ENCODE measurements around the gene MGLL. TPM values are rescaled to one million over a fixed set of nuclear protein-coding genes. Genes with fewer than 3 reads are reported as not detected.

Gene MGLL
- total and polyA plus RNA-seq, 5 experiments from 2014 or later, result 0.34 to 0.77 (median 0.62) TPM; not detected in 2

DNA sequence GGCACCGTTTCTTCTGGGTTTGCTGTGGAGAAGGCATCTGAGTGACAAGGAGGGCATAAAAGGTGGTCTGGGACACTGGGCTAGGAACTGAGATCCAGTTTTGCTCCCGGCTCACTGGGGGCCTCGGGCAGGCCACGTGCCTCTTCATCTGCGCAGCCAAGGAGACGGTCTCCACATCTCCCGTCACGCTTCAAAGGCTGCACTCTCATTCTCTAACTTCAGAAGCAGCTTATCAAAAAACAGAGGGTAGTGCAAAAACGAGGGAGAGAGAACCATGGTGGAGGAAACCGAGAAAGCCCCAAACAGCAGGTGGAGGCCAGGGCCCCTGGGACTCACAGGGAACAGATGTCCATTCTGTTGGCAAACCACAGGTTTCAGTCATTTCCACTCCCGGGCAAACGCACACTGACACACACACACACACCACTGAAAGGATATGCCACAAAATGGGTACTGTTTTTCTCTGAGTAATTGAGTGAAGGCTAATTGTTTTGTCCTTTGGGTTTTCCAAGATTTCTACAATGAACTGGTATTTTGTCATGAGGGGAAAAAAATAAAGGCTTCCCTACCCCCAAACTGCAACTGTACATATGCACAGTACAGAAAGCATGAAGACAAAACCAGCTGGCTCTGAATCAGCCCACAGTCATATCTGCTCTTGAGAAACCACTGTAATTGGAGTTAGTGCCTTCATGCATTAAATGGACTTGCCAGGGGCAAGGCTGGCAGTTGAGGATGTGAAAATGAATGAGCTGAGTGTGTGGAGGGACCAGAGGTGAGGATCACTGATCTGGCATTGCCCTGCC, 71.9 kb downstream of the MGLL start:
- H3K9me3 Mint-ChIP-seq, result no peaks in the 10 kb centered on the region
- no peak overlapping the region for H3K27ac Mint-ChIP-seq
- no peaks in the 10 kb centered on the region for H3K36me3 Mint-ChIP-seq
- DNase-seq (no peak), ATAC-seq (no peak)
- no peak overlapping the region for H3K4me3 Mint-ChIP-seq
- POLR2A ChIA-PET, result no interaction called here
- H3K4me1 Mint-ChIP-seq, result peaks cover 12 to 40% (median 17%) of the 10 kb centered on the region in 4 donors
- H3K27me3 Mint-ChIP-seq, result peaks cover 0 to 5% (median 0%) of the 10 kb centered on the region in 5 donors

DNA sequence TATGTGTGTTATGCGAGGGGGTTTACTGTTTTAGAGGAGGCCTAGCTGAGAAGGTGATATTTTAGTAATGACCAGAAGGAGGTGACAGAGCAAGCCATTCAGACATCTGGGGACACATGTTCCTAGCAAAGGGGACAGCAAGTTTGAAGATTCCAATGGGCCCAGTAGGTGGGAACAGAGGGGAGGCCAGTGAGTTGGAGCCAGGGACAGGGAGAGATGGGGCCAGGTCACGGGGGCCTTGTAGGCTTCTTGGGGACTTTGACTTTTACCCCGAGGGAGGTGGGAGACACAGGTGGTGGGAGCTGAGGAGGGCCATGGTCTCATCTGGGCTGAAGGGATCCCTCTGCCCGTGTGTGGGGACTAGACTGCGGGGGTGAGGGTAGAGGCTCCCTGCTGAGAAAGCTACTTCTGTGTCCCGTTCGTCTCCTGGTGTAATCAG, 72.5 kb downstream of the MGLL start:
- Mint-ChIP-seq H3K4me1 (peaks cover 7 to 35% (median 11%) of the 10 kb centered on the region in 4 donors), H3K36me3 (no peaks in the 10 kb centered on the region), H3K9me3 (no peaks in the 10 kb centered on the region), H3K27me3 (peaks cover 0 to 5% (median 0%) of the 10 kb centered on the region in 5 donors), H3K27ac (peak overlapping the region in 1 of 10 donors; percentile 27), H3K4me3 (no peak overlapping the region)
- POLR2A ChIA-PET, result no interaction called here
- ATAC-seq (no peak), DNase-seq (no peak)

DNA sequence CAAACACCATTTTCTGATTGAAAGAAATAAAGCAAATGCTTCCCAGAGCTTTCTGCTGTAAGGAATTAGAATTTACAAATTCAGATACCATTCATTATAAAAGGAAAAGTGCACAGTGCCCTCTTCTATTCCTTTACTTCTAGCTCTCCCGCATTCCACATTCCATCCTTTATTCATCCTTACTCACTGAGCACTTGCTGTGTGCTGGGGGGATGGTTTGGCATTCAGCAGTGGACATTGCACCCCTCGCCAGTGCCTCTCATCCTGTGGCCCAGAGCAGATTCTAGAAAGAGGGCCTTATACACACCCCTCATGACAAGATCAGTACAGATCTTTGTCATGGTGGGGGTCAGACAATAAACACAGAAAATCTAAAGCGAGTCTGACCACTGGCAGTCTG, 73.0 kb downstream of the MGLL start:
- Mint-ChIP-seq H3K27ac (peak overlapping the region in 1 of 10 donors; percentile 27), H3K36me3 (no peaks in the 10 kb centered on the region), H3K27me3 (peaks cover 0 to 5% (median 0%) of the 10 kb centered on the region in 5 donors), H3K9me3 (no peaks in the 10 kb centered on the region), H3K4me1 (peaks cover 3 to 30% (median 8%) of the 10 kb centered on the region in 4 donors), H3K4me3 (no peak overlapping the region)
- DNase-seq, result no peak
- ATAC-seq, result no peak
- POLR2A ChIA-PET, result no interaction called here

DNA sequence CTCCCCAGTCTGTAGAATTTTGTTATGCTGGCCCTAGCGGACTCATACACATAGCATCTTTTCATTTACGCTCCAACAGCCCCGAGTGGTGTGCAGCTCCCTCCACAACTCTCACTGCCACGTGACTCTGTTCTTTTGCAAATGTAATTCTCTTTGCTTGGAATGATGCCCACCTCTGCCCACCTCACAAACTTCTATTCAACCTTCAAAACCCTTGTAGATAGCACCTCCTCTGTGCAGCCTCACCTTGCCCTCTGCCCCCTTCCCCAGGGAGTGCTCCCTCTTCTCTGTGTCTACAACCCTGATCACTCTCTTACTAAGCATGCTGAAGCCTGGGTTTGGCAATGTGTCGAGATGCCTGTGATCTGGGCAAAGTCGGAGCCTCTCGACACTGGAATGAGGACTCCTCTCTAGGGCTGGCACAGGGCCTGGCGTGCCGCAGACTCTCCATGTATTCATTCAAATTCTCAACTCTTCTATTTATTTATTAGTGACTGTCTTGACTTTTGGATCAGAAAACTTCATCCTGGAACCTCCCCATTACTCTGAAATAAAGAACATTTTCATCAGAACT, 73.5 kb downstream of the MGLL start:
- Mint-ChIP-seq H3K27me3 (peaks cover 0 to 5% (median 0%) of the 10 kb centered on the region in 5 donors), H3K36me3 (no peaks in the 10 kb centered on the region), H3K9me3 (no peaks in the 10 kb centered on the region), H3K4me3 (no peak overlapping the region), H3K4me1 (peaks cover 0 to 25% (median 4%) of the 10 kb centered on the region in 4 donors), H3K27ac (no peak overlapping the region)
- ATAC-seq (no peak), DNase-seq (no peak)
- POLR2A ChIA-PET, result no interaction called here

DNA sequence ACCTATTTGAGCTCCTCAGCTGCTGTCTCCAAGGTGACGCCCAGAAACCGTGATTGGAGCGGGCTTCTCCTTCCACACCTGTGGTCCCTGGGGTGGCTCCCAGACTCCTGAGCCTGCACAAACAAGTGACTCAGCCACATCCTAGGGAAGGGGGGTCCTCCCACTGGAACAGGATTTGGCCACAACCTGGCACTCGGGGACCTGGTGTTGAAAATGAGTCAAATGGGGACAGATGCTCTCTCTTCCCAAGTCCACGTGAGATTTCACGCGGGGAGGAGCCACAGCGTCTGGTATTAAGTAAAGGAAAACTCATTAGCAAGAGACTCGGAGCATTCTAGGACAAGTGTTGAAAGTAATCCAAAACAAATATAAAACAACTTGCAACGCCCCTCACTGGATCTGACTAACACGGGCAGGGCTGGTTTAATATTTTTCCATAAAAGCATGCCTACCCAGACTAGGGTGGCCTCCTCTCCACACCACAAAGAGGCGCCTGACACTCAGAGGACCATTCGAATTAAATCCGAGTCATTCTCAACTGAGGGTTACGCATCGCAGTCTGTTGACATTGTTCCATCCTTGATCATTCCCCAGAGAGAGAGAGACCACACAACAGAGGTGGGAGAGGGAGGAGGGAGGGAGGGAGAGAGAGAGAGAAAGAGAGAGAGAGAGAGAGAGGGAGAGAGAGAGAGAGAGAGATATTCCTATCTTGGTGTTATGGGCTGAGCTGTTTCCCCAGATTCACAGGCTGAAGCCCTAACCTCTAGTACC, 74.4 kb downstream of the MGLL start:
- H3K36me3 Mint-ChIP-seq, result no peaks in the 10 kb centered on the region
- ATAC-seq, result no peak
- DNase-seq, result no peak
- no peak overlapping the region for H3K4me3 Mint-ChIP-seq
- peaks cover 0 to 18% (median 4%) of the 10 kb centered on the region in 4 donors for H3K4me1 Mint-ChIP-seq
- peaks cover 0 to 7% (median 0%) of the 10 kb centered on the region in 5 donors for H3K27me3 Mint-ChIP-seq
- H3K27ac Mint-ChIP-seq, result no peak overlapping the region
- POLR2A ChIA-PET, result no interaction called here
- H3K9me3 Mint-ChIP-seq, result no peaks in the 10 kb centered on the region

DNA sequence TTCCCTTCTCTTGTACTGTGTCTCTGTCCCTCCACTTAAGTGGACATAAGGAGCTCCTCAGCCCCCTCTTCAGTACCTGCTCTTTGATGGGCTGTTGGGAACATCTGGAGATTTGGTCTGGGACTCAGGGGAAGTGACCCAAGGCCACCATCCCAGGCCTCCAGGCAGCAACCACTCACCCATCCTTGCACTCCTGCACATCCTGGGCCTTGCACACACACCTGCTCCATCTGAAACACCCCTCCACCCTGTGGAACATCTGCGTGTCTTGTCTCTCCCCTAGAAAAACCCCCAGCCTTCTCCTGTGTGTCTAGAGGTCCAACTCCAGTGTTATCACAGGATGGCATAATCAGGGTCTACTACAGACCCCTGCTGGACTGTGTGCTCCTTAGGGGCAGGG, 75.2 kb downstream of the MGLL start:
- Mint-ChIP-seq H3K4me3 (no peak overlapping the region), H3K9me3 (no peaks in the 10 kb centered on the region), H3K4me1 (peaks cover 0 to 16% (median 4%) of the 10 kb centered on the region in 4 donors), H3K27ac (no peak overlapping the region), H3K27me3 (peaks cover 0 to 7% (median 0%) of the 10 kb centered on the region in 5 donors), H3K36me3 (no peaks in the 10 kb centered on the region)
- DNase-seq (no peak), ATAC-seq (no peak)
- POLR2A ChIA-PET, result no interaction called here

DNA sequence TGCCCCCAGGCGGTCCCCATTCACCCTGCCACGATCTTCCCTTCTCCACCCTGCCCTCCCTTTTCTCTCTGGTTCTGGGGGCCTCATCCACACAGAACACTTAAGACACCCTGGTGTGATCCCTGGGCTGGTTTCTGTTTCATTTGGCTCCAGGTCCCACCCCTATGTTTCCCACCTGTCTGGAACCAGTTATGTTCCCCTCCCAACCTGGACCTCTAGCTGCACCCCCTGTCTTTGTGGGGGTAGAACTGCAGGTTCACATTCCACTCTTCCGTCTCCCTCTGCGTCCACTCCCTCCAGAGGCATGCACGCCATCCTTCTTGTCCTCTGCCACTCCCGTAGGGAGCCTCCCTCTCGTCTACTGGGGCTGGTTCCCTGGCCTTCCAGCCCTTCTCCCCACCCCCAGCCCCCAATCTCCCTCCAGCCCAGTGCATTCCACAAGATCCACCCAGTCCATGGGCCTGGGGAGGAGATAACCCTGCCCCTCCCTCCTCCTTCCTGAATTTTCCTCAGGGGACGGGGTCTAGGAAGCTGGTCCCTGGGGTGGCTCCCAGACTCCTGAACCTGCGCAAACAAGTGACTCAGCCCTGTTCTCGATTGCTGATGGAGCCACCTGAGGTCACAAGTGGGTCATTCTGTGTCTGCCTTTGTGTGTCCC, 75.8 kb downstream of the MGLL start:
- POLR2A ChIA-PET, result no interaction called here
- H3K36me3 Mint-ChIP-seq, result no peaks in the 10 kb centered on the region
- H3K4me3 Mint-ChIP-seq, result no peak overlapping the region

DNA sequence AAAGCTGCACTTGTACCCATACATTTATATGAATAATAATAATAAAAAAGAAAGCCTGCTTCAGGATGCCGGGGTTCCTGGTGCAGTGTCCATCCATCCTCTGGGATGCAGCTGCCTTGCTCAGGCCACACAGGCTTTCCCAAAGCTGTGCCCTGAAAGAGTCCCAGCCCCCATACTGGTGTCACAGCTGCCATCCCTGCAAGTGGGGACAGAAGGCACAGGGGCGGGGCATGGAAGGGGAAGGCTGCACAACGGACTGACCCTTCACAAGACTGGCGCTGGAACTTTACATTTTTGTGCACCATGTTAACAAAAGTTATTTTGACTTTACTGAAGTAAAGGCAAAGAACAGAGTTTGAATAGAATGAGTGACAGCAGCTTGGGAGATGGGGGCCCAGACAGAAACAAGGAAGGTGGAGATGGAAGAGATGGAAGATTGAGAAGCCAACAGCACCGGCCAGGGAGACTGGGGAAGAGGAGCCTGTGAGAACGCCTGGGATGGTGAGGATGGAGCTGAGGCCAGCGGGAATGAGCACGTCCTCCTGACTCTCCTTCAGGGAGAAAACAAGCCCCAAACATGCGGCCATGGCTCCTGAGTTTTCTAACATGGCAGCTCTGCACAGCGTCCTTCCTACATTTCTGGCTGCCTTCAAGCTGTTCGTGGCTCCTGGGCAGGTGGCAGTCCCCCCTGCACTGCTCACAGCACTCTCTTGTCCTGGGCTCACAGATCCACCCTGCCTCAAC, 76.5 kb downstream of the MGLL start:
- ATAC-seq (no peak), DNase-seq (peak in 1 of 10 donors; percentile 34)
- Mint-ChIP-seq H3K4me3 (no peak overlapping the region), H3K27ac (no peak overlapping the region), H3K9me3 (no peaks in the 10 kb centered on the region), H3K36me3 (no peaks in the 10 kb centered on the region), H3K4me1 (peaks cover 0 to 12% (median 3%) of the 10 kb centered on the region in 4 donors), H3K27me3 (peaks cover 0 to 7% (median 0%) of the 10 kb centered on the region in 5 donors)
- POLR2A ChIA-PET, result no interaction called here

More for the DNA sequence above, 75.8 kb downstream of the MGLL start:
- H3K9me3 Mint-ChIP-seq, result no peaks in the 10 kb centered on the region
- ATAC-seq (no peak), DNase-seq (no peak)
- H3K27ac Mint-ChIP-seq, result peak overlapping the region in 1 of 10 donors; percentile 64
- H3K27me3 Mint-ChIP-seq, result peaks cover 0 to 7% (median 0%) of the 10 kb centered on the region in 5 donors
- peaks cover 0 to 16% (median 4%) of the 10 kb centered on the region in 4 donors for H3K4me1 Mint-ChIP-seq

DNA sequence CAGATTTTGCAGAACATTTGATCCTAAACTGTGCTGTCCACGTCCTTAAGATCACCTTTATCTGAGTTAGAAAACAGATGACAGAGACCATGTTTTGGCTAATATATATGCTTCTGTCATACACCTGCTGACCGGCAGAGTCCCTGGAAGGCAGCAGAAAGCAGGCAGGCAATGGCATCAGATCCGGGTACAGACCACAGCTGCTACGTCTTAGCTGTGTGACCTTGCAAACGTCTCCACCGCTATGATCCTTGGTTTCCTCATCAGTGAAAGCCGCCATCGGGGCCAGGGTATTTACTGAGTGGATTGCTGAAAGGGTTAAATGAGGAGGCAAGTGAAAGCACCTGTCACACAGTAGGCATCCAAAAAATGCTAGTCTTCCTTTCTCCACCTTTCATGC, 77.4 kb downstream of the MGLL start:
- Mint-ChIP-seq H3K27ac (no peak overlapping the region), H3K36me3 (no peaks in the 10 kb centered on the region), H3K27me3 (peaks cover 0 to 11% (median 2%) of the 10 kb centered on the region in 5 donors), H3K4me1 (peaks cover 0 to 4% (median 1%) of the 10 kb centered on the region in 4 donors), H3K4me3 (no peak overlapping the region), H3K9me3 (no peaks in the 10 kb centered on the region)
- POLR2A ChIA-PET, result no interaction called here
- DNase-seq (no peak), ATAC-seq (no peak)

DNA sequence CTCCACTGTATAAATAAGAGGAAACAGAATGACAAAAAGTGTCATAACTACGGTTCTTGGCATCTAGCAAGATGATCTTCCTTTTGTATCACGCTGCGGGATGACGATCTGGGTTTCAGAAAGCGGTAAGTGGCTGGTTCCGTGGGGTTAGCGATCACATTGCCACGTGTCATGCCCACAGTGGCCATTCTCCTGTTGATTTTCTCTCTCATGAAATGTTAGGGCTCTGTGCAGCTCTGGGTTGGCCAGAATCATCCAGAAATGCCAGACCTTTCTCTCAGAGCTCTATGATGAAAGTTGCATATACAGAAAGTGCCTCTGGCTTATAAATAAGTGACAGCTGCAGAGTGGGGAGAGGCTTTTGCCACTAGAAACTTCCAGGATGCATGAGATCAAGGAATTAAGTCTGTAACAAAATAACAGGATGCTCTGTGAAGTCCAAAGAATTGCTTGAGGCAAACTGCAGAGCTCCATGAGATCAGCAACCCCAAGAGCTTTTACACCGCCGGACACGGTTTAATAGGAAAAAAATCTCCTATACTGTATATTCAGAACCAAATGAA, 78.0 kb downstream of the MGLL start:
- POLR2A ChIA-PET, result no interaction called here
- no peaks in the 10 kb centered on the region for H3K36me3 Mint-ChIP-seq
- peaks cover 0 to 2% (median 0%) of the 10 kb centered on the region in 4 donors for H3K4me1 Mint-ChIP-seq
- ATAC-seq (no peak), DNase-seq (no peak)
- no peaks in the 10 kb centered on the region for H3K9me3 Mint-ChIP-seq
- peaks cover 0 to 11% (median 1%) of the 10 kb centered on the region in 5 donors for H3K27me3 Mint-ChIP-seq
- peak overlapping the region in 1 of 10 donors; percentile 20 for H3K27ac Mint-ChIP-seq
- H3K4me3 Mint-ChIP-seq, result no peak overlapping the region

DNA sequence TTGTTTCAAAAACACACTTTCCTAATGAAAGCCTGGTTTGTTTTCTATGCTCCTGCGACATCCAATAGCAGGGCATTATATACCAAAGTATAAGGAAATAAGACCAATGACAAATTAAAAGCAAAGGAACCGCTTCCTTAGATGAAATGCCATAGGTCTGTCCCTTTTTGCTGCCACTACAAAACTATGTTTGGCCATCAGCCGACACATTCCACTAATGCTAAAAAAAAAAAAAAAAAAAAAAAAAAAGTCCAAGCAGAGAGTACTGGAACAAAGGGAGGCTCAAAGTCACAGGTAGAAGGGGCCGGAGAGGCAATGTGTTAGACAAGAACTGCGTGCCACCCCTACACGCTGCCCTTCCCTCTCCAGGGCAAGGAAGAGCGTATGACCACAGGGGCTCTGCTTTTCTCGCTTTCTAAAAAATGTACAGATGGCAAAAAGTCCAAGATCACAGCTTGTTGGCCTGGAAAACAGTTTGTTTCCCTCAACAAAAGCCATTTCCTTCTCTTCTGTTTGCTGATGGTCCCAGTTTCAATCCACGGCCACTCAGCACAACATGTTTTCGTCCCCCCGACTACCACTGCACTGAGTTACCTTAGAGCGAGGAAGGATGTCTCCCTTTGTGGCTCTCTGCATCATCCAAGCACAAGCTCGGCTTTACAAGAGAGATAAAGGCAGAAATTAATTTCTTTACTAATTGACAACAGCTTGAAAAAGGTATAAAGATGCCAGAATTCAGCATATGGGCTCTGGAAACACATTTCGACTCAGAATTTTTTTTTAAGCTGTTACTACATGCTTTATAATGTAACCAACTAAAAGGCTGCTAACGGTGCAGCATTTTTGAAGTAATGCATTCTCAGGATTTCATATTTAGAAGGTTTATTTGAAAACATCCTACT, 78.7 kb downstream of the MGLL start:
- no peak overlapping the region for H3K4me3 Mint-ChIP-seq
- POLR2A ChIA-PET, result no interaction called here
- no peak overlapping the region for H3K27ac Mint-ChIP-seq
- H3K4me1 Mint-ChIP-seq, result peaks cover 0 to 2% (median 0%) of the 10 kb centered on the region in 4 donors
- H3K36me3 Mint-ChIP-seq, result no peaks in the 10 kb centered on the region
- DNase-seq (no peak), ATAC-seq (no peak)
- no peaks in the 10 kb centered on the region for H3K9me3 Mint-ChIP-seq
- peaks cover 0 to 6% (median 1%) of the 10 kb centered on the region in 5 donors for H3K27me3 Mint-ChIP-seq
